Lower leg skin (tissue), 3 donors: ENCODE measurements around the gene NECAB2.

ENCODE experiments used
- CTCF ChIP-seq, 3 donors: fragments of 450-650 bp; IDR thresholded peaks; one replicate each; pipeline ENCODE4 v1.5.1; 2016; ENCODE audit warnings: antibody characterized with exemption in 3 of 3, mild to moderate bottlenecking in 3 of 3, moderate library complexity in 2 of 3
- POLR2A ChIP-seq, 2 donors: fragments of 450-650 bp; IDR thresholded peaks; one replicate each; pipeline ENCODE4 v1.6.1; 2016 to 2017; ENCODE audit warnings: antibody characterized with exemption in 2 of 2, mild to moderate bottlenecking in 1 of 2, moderate library complexity in 1 of 2

- TF ChIP-seq CTCF (IDR thresholded peaks at IDR 0.05) (no peak), POLR2A (IDR thresholded peaks at IDR 0.05) (no peak)
These were observed 3.4 kb downstream of the NECAB2 start for GRCh38 chr16:83971165-83972130.
